ENCODE data around the gene GPSM1. TPM values are rescaled to one million over a fixed set of nuclear protein-coding genes. Genes with fewer than 3 reads are reported as not detected.

GPSM1 gene
- total and polyA plus RNA-seq, 8 donors: 3.5 to 17.4 (median 12.1) TPM

GRCh38 chr9:136329636-136330405 lies 2.5 kb downstream of the GPSM1 start:
- Histone ChIP-seq H3K36me3 (peaks cover 0 to 6% (median 0%) of the 10 kb centered on the region in 4 donors), H3K4me1 (peaks cover 28 to 47% (median 36%) of the 10 kb centered on the region in 4 donors), H3K27ac (peak overlapping the region in 1 of 5 donors; percentile 13), H3K9me3 (no peaks in the 10 kb centered on the region), H3K27me3 (peaks cover 0 to 16% (median 0%) of the 10 kb centered on the region in 3 donors), H3K4me3 (no peak overlapping the region)
- DNase-seq: no peak
- 85 to 93% (median 91%) methylated on average over 17 to 23 of the region's 23 CpGs for WGBS, 5 donors
- intact Hi-C loops (cut with DNase I; ENCODE audit: low total_unique reads): loop anchor here (10.0 kb wide), 1 partner anchor 75 kb away; the partner anchor contains the start of gene SNAPC4
- TF ChIP-seq POLR2A (IDR thresholded peaks at IDR 0.05): no peak
- no peak for TF ChIP-seq EP300 (IDR thresholded peaks at IDR 0.05)
- TF ChIP-seq CTCF (IDR thresholded peaks at IDR 0.05): no peak
- no peak for TF ChIP-seq POLR2AphosphoS5 (IDR thresholded peaks at IDR 0.05)

- Histone ChIP-seq H3K36me3 (peaks cover 0 to 13% (median 0%) of the 10 kb centered on the region in 4 donors), H3K27me3 (peaks cover 0 to 16% (median 0%) of the 10 kb centered on the region in 3 donors), H3K27ac (no peak overlapping the region), H3K9me3 (no peaks in the 10 kb centered on the region), H3K4me1 (peaks cover 28 to 44% (median 36%) of the 10 kb centered on the region in 4 donors), H3K4me3 (no peak overlapping the region)
- intact Hi-C loops (cut with DNase I; ENCODE audit: low total_unique reads): loop anchor here (10.0 kb wide), 1 partner anchor 74 kb away; the partner anchor contains the start of gene SNAPC4
- DNase-seq: no peak
- 79 to 90% (median 88%) methylated on average over 12 to 14 of the region's 14 CpGs for WGBS, 5 donors
- TF ChIP-seq EP300 (IDR thresholded peaks at IDR 0.05): no peak
- TF ChIP-seq POLR2AphosphoS5 (IDR thresholded peaks at IDR 0.05): no peak
- TF ChIP-seq POLR2A (IDR thresholded peaks at IDR 0.05): no peak
- TF ChIP-seq CTCF (IDR thresholded peaks at IDR 0.05): no peak
These were observed 3.2 kb downstream of the GPSM1 start for GRCh38 chr9:136330406-136330990.

GRCh38 chr9:136331030-136331429 lies 3.7 kb downstream of the GPSM1 start:
- no peak for TF ChIP-seq CTCF (IDR thresholded peaks at IDR 0.05)
- no peak for TF ChIP-seq POLR2A (IDR thresholded peaks at IDR 0.05)
- TF ChIP-seq EP300 (IDR thresholded peaks at IDR 0.05): no peak
- TF ChIP-seq POLR2AphosphoS5 (IDR thresholded peaks at IDR 0.05): no peak
- H3K4me3 ChIP-seq: no peak overlapping the region
- H3K27ac ChIP-seq: no peak overlapping the region
- DNase-seq: no peak
- H3K9me3 ChIP-seq: no peaks in the 10 kb centered on the region
- WGBS, 5 donors: 83 to 94% (median 86%) methylated on average over 3 to 15 of the region's 15 CpGs
- H3K4me1 ChIP-seq: peaks cover 28 to 38% (median 31%) of the 10 kb centered on the region in 4 donors
- H3K27me3 ChIP-seq: peaks cover 0 to 13% (median 0%) of the 10 kb centered on the region in 3 donors
- H3K36me3 ChIP-seq: peaks cover 0 to 19% (median 2%) of the 10 kb centered on the region in 4 donors
- intact Hi-C loops (cut with DNase I; ENCODE audit: low total_unique reads): loop anchor here (10.0 kb wide), 1 partner anchor 74 kb away; the partner anchor contains the start of gene SNAPC4
